Osteocyte (in vitro differentiated cells): ENCODE measurements around the gene C17orf107. TPM values are rescaled to one million over a fixed set of nuclear protein-coding genes. Genes with fewer than 3 reads are reported as not detected.
A peak's percentile ranks its signal among the peaks of the same experiment; 100 is the strongest.

Source experiments
- DNase-seq: peaks from one replicate; pipeline ENCODE4 v3.0.0; 2021; ENCODE audit warnings: mixed read lengths; ENCODE audit not compliant: unreplicated experiment; ENCODE audit errors: extremely low spot score
- H3K27ac Mint-ChIP-seq: one replicate; pipeline ENCODE4 v1.8.0; 2021; ENCODE audit warnings: mild to moderate bottlenecking, mixed read lengths; ENCODE audit not compliant: unreplicated experiment
- H3K27me3 Mint-ChIP-seq: one replicate; pipeline ENCODE4 v1.8.0; 2021; ENCODE audit warnings: mixed read lengths; ENCODE audit not compliant: unreplicated experiment
- H3K36me3 Mint-ChIP-seq: one replicate; pipeline ENCODE4 v1.8.0; 2021; ENCODE audit warnings: mixed read lengths; ENCODE audit not compliant: unreplicated experiment
- H3K4me1 Mint-ChIP-seq: one replicate; pipeline ENCODE4 v1.8.0; 2021; ENCODE audit warnings: mixed read lengths; ENCODE audit not compliant: unreplicated experiment
- H3K4me3 Mint-ChIP-seq: one replicate; pipeline ENCODE4 v1.8.0; 2021; ENCODE audit warnings: mild to moderate bottlenecking, moderate library complexity, mixed read lengths; ENCODE audit not compliant: unreplicated experiment
- H3K9me3 Mint-ChIP-seq: one replicate; pipeline ENCODE4 v1.8.0; 2021; ENCODE audit warnings: mixed read lengths; ENCODE audit not compliant: unreplicated experiment
- total RNA-seq: library from RNA; stranded (reverse); gene quantifications from 2 replicates; pipeline ENCODE4 v1.2.1, GENCODE V29; 2021
- TF ChIP-seq, protein P1 (sequence below): fragments of 200-600 bp; sonication (generic); IDR thresholded peaks from 2 replicates; pipeline ENCODE4 v1.5.0; 2021; ENCODE audit warnings: antibody characterized with exemption, mild to moderate bottlenecking, moderate library complexity

The C17orf107 gene
- total RNA-seq, 1 donor from 2014 or later: 0.78 TPM

DNA sequence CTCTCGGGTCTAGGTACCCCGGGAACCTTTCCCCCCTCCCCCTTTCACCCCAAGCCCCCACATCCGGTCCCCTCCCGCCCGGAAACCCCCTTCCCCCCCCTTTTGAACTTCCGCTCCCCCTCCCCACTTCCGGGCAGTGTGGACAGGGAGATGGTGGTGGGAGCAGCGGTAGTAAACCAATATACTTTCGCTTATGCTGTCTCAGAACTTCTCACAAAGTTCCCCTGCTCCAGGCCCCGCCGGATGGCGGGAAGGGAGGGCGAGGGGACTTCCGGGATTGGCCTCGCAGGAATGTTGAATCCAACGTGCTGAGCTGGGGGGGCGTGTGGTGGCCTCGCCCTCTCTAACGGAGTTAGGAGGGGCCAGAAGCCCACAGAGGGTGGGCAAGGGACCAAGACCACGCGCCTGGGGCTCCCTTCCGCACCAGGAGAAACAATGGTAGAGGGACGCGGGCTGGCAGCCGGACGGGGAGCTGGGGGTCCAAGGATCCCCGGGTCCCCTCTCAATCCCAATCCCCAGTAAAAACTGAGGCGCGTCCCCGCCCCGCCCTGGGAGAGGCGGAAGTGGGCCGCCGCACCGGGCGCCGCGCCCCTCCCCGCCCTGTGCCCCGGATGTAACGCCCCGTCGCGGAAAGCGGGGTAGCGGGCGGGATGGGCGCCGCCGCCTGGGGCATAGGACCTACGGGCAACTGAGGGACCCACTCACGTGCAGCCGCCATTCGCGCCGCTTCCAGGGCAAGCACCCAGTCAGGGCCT lies 48.3 kb downstream of the C17orf107 start:
- peaks cover 47% of the 10 kb centered on the region for H3K4me1 Mint-ChIP-seq
- TF ChIP-seq, protein P1, sequence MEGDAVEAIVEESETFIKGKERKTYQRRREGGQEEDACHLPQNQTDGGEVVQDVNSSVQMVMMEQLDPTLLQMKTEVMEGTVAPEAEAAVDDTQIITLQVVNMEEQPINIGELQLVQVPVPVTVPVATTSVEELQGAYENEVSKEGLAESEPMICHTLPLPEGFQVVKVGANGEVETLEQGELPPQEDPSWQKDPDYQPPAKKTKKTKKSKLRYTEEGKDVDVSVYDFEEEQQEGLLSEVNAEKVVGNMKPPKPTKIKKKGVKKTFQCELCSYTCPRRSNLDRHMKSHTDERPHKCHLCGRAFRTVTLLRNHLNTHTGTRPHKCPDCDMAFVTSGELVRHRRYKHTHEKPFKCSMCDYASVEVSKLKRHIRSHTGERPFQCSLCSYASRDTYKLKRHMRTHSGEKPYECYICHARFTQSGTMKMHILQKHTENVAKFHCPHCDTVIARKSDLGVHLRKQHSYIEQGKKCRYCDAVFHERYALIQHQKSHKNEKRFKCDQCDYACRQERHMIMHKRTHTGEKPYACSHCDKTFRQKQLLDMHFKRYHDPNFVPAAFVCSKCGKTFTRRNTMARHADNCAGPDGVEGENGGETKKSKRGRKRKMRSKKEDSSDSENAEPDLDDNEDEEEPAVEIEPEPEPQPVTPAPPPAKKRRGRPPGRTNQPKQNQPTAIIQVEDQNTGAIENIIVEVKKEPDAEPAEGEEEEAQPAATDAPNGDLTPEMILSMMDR: no peak
- no peaks in the 10 kb centered on the region for H3K9me3 Mint-ChIP-seq
- peak overlapping the region; percentile 93 for H3K27ac Mint-ChIP-seq
- peak overlapping the region; percentile 92 for H3K4me3 Mint-ChIP-seq
- peaks cover 17% of the 10 kb centered on the region for H3K36me3 Mint-ChIP-seq
- DNase-seq: no peak
- no peaks in the 10 kb centered on the region for H3K27me3 Mint-ChIP-seq

DNA sequence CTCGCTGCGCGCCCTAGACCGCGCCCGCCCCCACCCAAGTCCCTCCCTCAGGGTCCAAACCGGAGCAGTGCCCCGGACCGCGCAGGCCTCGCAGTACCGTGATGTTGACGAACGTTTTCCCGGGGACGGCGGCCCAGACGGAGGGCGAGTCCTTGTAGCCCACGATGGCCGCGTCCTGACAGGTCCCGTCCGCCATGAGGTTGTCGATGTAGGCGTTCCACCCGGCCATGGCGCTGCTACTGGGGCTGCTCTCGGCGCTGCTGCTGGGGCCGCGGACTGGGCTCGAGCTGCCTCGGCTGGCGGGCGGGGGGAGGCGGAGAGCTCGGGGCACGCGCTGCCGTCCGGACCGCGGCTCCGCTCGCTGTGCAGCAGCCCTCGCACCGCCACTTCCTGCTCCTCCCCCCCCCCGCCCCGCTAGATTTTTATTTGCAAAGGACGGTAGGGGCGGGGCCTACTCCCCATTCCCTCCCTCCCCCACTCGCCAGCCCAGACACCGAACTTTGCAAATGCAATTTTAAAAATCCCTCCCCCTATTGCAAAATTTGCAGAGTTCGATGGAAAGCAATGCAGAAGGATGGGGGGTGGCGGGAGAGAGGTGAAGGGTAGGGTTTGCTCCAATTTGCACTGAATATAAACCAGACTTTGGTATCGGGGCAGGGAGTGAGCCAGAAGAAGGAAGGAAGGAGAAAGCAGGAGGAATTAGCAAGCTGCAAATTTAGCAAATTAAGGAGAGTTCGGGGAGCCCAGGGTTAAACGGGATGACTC lies 49.0 kb downstream of the C17orf107 start, which contains the start of gene PFN1:
Gene PFN1 (minus strand): TSS at position 365 of the 765 bp plus-strand sequence. CDS start 136 bp downstream, at position 229.
- no peaks in the 10 kb centered on the region for H3K9me3 Mint-ChIP-seq

DNA sequence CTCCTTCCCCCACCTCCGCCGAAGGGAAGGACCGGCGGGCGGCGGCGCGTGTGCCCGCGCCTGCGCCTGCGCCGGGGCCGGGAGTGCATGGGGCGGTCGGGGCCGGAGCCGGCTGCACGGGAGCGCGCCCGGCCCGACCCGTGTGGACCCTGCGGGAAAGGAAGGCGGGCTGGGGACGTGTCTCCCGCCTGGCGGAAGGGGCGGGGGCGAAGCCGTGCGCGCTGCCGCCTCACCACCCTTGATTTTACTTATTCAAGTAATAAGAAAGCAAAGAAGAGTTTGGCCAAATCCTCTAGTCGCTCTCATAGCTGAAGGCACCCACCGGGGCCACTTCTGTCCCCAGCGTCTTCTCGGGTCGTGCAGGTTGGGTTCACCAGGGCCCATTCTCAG lies 49.6 kb downstream of the C17orf107 start:
- Mint-ChIP-seq H3K27me3 (no peaks in the 10 kb centered on the region), H3K27ac (peak overlapping the region; percentile 96)

More for the DNA sequence above, 49.0 kb downstream of the C17orf107 start, which contains the start of gene PFN1:
- TF ChIP-seq, protein P1: no peak
- DNase-seq: peak; percentile 93
- peak within 1 kb of the TSS; percentile 96 for H3K27ac Mint-ChIP-seq
- peaks cover 12% of the 10 kb centered on the region for H3K36me3 Mint-ChIP-seq
- peaks cover 49% of the 10 kb centered on the region for H3K4me1 Mint-ChIP-seq
- peak within 1 kb of the TSS; percentile 92 for H3K4me3 Mint-ChIP-seq
- H3K27me3 Mint-ChIP-seq: no peaks in the 10 kb centered on the region

DNA sequence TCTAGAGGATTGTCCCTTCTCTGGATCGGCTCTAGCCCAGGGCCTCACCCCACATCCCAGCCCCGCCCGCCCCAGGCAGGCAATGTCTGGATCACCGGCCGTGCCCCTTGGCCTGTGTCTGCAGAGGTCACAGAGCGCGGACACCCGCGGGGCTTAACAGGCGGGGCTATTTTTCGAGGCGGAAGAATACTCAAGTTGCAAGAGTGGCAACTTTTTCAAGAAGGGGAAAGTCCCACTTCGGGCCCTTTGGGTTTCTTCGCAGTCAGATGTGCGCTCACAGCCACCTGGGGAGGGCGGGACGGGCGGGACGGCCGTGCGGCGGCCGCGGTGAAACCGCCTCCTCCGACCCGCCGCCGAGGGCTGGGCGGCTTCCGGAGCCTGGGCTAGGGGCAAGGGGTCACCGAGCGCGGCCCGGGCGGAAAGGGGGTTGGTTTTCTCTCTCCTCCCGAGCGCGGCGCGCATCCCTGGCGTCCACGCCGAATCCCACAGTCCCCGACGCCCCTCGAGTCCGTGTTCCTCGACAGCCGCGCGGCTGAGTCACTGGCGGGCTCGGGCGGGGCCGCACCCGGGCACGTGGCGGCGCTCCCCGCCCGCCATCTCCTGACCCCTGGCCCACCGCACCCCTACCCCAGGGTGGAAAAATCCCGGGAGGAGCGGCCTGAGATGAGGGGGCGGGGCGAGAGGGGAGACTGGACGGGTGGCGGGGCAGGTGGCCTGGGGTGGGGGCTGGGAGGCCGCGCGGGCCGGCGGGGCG lies 50.2 kb downstream of the C17orf107 start:
- TF ChIP-seq, protein P1: no peak
- peaks cover 12% of the 10 kb centered on the region for H3K36me3 Mint-ChIP-seq
- H3K9me3 Mint-ChIP-seq: no peaks in the 10 kb centered on the region
- no peaks in the 10 kb centered on the region for H3K27me3 Mint-ChIP-seq
- peak overlapping the region; percentile 72 for H3K4me3 Mint-ChIP-seq
- peaks cover 53% of the 10 kb centered on the region for H3K4me1 Mint-ChIP-seq
- DNase-seq: peak; percentile 86
- peak overlapping the region; percentile 83 for H3K27ac Mint-ChIP-seq

More for the DNA sequence above, 49.6 kb downstream of the C17orf107 start:
- peaks cover 55% of the 10 kb centered on the region for H3K4me1 Mint-ChIP-seq
- peak; percentile 95 for DNase-seq
- no peaks in the 10 kb centered on the region for H3K9me3 Mint-ChIP-seq
- TF ChIP-seq, protein P1: no peak
- peak overlapping the region; percentile 92 for H3K4me3 Mint-ChIP-seq
- H3K36me3 Mint-ChIP-seq: peaks cover 12% of the 10 kb centered on the region
